ENCODE data around the gene EEF2. TPM values are rescaled to one million over a fixed set of nuclear protein-coding genes. Genes with fewer than 3 reads are reported as not detected.

EEF2 gene
- total and polyA plus RNA-seq, 2 donors (not counting 1 experiment from before 2014, with no cell fraction given), result 1,449 to 3,167 TPM

DNA sequence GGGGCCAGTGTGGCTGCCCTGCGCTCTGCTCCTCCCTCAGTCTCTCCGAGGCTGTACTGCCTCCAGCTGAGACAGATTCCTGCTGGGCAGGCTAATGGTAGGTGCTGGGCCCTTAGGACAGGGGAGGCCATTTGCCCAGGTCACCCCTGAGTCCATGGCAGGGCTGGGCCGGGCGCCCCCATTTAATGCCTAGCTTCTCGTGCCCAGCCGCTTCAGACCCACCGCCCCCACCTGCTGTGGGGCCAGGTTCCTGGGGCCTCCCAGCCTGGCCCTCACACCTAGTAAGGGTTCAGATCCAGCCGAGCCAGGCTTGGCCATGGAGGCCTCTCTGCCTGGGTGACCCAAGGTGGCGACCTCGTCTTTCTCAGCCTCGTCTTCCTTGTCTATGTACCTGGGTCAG lies 40.1 kb upstream of the EEF2 start:
- Histone ChIP-seq H3K27ac (ENCODE audit: low read length in 2 of 2) (no peak overlapping the region), H3K79me2 (ENCODE audit: control insufficient read depth, insufficient read depth, low read length) (peaks cover 42% of the 10 kb centered on the region), H3K9ac (ENCODE audit: low read length) (no peak overlapping the region), H3K4me2 (replicated peaks; ENCODE audit: low read depth, low read length, poor library complexity, severe bottlenecking) (no peak overlapping the region), H4K20me1 (ENCODE audit: control insufficient read depth, insufficient read depth, low read length, poor library complexity, severe bottlenecking) (peaks cover 16% of the 10 kb centered on the region), H2AFZ (ENCODE audit: insufficient read depth, low read depth, low read length, poor library complexity, severe bottlenecking) (no peak overlapping the region), H3K36me3 (replicated peaks in 1 of 2; ENCODE audit: control extremely low read depth in 1 of 2, control insufficient read depth in 1 of 2, extremely low read depth in 1 of 2, insufficient read depth in 2 of 2, low read length in 1 of 2) (peaks cover 0 to 18% of the 10 kb centered on the region in 2 experiments), H3K4me1 (ENCODE audit: control insufficient read depth in 2 of 2, insufficient read depth in 2 of 2, low read length in 2 of 2) (no peaks in the 10 kb centered on the region), H3K27me3 (replicated peaks in 1 of 4; ENCODE audit: control extremely low read depth in 1 of 4, control insufficient read depth in 3 of 4, insufficient read depth in 4 of 4, low read length in 3 of 4) (no peaks in the 10 kb centered on the region), H3K4me3 (ENCODE audit: control extremely low read depth in 1 of 5, extremely low read depth in 1 of 5, insufficient read depth in 1 of 5, low read depth in 2 of 5, low read length in 4 of 5) (no peak overlapping the region), H3K9me3 (ENCODE audit: control extremely low read depth in 1 of 3, control insufficient read depth in 2 of 3, insufficient read depth in 1 of 3, low read length in 2 of 3) (peaks cover 0 to 15% (median 1%) of the 10 kb centered on the region in 3 donors)
- Mint-ChIP-seq H3K27me3 (no peaks in the 10 kb centered on the region), H3K9me3 (ENCODE audit: insufficient read depth) (no peaks in the 10 kb centered on the region), H3K4me1 (peaks cover 2% of the 10 kb centered on the region), H3K27ac (no peak overlapping the region), H3K4me3 (no peak overlapping the region)
- ATAC-seq (ENCODE audit: low read depth) (no peak), DNase-seq (no peak)
- ChIA-PET CTCF (interaction anchor here (1.0 kb wide), 1 partner anchor 115 kb away, joined by 3 read pairs; no protein-coding TSS in a partner anchor), POLR2A (no interaction called here)
- no peak for TF ChIP-seq EZH2 (IDR thresholded peaks at IDR 0.05; ENCODE audit: borderline replicate concordance, insufficient read depth, low read depth, low read length, poor library complexity, severe bottlenecking)
- TF ChIP-seq, protein P1, sequence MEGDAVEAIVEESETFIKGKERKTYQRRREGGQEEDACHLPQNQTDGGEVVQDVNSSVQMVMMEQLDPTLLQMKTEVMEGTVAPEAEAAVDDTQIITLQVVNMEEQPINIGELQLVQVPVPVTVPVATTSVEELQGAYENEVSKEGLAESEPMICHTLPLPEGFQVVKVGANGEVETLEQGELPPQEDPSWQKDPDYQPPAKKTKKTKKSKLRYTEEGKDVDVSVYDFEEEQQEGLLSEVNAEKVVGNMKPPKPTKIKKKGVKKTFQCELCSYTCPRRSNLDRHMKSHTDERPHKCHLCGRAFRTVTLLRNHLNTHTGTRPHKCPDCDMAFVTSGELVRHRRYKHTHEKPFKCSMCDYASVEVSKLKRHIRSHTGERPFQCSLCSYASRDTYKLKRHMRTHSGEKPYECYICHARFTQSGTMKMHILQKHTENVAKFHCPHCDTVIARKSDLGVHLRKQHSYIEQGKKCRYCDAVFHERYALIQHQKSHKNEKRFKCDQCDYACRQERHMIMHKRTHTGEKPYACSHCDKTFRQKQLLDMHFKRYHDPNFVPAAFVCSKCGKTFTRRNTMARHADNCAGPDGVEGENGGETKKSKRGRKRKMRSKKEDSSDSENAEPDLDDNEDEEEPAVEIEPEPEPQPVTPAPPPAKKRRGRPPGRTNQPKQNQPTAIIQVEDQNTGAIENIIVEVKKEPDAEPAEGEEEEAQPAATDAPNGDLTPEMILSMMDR (IDR thresholded peaks at IDR 0.05), result no peak
- WGBS (ENCODE audit: insufficient coverage), result 70% methylated on average over 11 of the region's 11 CpGs
- intact Hi-C loops (cut with micrococcal nuclease), result no loop called here

GRCh38 chr19:4023600-4024398 lies 38.5 kb upstream of the EEF2 start:
- Histone ChIP-seq H3K27ac (ENCODE audit: low read length in 2 of 2) (no peak overlapping the region), H3K79me2 (ENCODE audit: control insufficient read depth, insufficient read depth, low read length) (peaks cover 52% of the 10 kb centered on the region), H3K4me3 (ENCODE audit: control extremely low read depth in 1 of 5, extremely low read depth in 1 of 5, insufficient read depth in 1 of 5, low read depth in 2 of 5, low read length in 4 of 5) (no peak overlapping the region), H3K27me3 (replicated peaks in 1 of 4; ENCODE audit: control extremely low read depth in 1 of 4, control insufficient read depth in 3 of 4, insufficient read depth in 4 of 4, low read length in 3 of 4) (no peaks in the 10 kb centered on the region), H3K9me3 (ENCODE audit: control extremely low read depth in 1 of 3, control insufficient read depth in 2 of 3, insufficient read depth in 1 of 3, low read length in 2 of 3) (peaks cover 0 to 15% (median 1%) of the 10 kb centered on the region in 3 donors), H2AFZ (ENCODE audit: insufficient read depth, low read depth, low read length, poor library complexity, severe bottlenecking) (no peak overlapping the region), H3K4me1 (ENCODE audit: control insufficient read depth in 2 of 2, insufficient read depth in 2 of 2, low read length in 2 of 2) (no peaks in the 10 kb centered on the region), H3K9ac (ENCODE audit: low read length) (no peak overlapping the region), H3K36me3 (replicated peaks in 1 of 2; ENCODE audit: control extremely low read depth in 1 of 2, control insufficient read depth in 1 of 2, extremely low read depth in 1 of 2, insufficient read depth in 2 of 2, low read length in 1 of 2) (peaks cover 0 to 15% of the 10 kb centered on the region in 2 experiments), H3K4me2 (replicated peaks; ENCODE audit: low read depth, low read length, poor library complexity, severe bottlenecking) (no peak overlapping the region), H4K20me1 (ENCODE audit: control insufficient read depth, insufficient read depth, low read length, poor library complexity, severe bottlenecking) (peaks cover 31% of the 10 kb centered on the region)
- Mint-ChIP-seq H3K27ac (no peak overlapping the region), H3K27me3 (no peaks in the 10 kb centered on the region), H3K4me3 (no peak overlapping the region), H3K9me3 (ENCODE audit: insufficient read depth) (no peaks in the 10 kb centered on the region), H3K4me1 (peaks cover 2% of the 10 kb centered on the region)
- ATAC-seq (ENCODE audit: low read depth) (no peak), DNase-seq (no peak)
- TF ChIP-seq EZH2 (IDR thresholded peaks at IDR 0.05; ENCODE audit: borderline replicate concordance, insufficient read depth, low read depth, low read length, poor library complexity, severe bottlenecking), result no peak
- TF ChIP-seq, protein P1 (IDR thresholded peaks at IDR 0.05), result no peak
- 95% methylated on average over 31 of the region's 34 CpGs for WGBS (ENCODE audit: insufficient coverage)
- ChIA-PET CTCF (no interaction called here), POLR2A (no interaction called here)
- intact Hi-C loops (cut with micrococcal nuclease), result no loop called here
